HG03064 (cell line): ENCODE measurements around the gene WDR91.

Source experiments
- ATAC-seq: cut with Tn5 transposase; IDR thresholded peaks from one replicate; pipeline ENCODE4 v1.9.1; 2021; ENCODE audit warnings: low read depth; ENCODE audit not compliant: unreplicated experiment

Gene WDR91

DNA sequence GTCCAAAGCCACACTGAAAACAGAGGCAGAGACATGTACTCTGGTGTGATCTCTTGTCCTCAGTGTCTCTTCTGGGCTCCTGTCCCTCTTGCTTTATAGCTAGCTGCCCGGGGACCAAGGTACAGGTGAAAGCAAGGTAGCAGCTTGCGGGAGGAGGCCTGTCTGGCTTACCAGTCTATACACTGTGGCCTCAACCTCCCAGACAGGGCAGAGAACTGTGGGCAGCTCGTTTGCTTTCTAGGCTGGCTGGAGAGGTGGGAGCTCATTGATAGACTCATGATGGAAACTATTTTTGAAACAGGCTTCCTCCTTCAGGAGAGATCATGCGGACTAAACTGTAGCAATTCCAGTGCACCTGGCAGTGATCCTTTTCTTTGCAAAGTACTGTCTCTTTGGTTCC lies 45.5 kb downstream of the WDR91 start:
- ATAC-seq: no peak

DNA sequence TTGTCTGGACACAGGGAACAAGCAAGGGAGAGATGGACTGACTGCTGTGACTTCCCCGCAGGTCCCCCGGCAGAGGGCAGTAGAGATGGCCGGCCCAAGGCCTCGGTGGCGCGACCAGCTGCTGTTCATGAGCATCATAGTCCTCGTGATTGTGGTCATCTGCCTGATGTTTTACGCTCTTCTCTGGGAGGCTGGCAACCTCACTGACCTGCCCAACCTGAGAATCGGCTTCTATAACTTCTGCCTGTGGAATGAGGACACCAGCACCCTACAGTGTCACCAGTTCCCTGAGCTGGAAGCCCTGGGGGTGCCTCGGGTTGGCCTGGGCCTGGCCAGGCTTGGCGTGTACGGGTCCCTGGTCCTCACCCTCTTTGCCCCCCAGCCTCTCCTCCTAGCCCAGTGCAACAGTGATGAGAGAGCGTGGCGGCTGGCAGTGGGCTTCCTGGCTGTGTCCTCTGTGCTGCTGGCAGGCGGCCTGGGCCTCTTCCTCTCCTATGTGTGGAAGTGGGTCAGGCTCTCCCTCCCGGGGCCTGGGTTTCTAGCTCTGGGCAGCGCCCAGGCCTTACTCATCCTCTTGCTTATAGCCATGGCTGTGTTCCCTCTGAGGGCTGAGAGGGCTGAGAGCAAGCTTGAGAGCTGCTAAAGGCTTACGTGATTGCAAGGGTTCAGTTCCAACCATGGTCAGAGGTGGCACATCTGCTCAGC lies 46.8 kb downstream of the WDR91 start:
- ATAC-seq: no peak

GRCh38 chr7:135162382-135163001 lies 48.8 kb downstream of the WDR91 start:
- ATAC-seq: no peak

DNA sequence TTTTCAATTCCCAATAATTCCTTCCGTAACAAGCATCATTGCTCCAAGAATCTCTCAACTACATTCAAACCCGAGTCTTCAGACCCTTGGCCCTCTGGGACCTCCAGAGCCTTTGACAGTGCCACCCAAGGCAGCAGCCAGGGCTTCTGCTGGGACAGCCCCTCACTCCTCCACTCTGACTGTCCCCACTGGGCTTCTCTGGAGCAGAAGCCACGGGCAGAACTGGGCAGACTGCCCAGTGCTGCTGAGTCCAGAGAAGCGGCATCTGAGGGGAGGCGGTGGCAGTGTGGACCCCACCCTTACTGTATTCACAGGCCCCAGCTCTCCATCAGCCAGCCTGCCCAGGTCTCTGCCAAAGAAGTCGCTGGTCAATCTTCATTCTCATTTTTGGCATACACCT lies 49.7 kb downstream of the WDR91 start:
- no peak for ATAC-seq

GRCh38 chr7:135160858-135161653 lies 50.3 kb downstream of the WDR91 start:
- ATAC-seq: no peak

DNA sequence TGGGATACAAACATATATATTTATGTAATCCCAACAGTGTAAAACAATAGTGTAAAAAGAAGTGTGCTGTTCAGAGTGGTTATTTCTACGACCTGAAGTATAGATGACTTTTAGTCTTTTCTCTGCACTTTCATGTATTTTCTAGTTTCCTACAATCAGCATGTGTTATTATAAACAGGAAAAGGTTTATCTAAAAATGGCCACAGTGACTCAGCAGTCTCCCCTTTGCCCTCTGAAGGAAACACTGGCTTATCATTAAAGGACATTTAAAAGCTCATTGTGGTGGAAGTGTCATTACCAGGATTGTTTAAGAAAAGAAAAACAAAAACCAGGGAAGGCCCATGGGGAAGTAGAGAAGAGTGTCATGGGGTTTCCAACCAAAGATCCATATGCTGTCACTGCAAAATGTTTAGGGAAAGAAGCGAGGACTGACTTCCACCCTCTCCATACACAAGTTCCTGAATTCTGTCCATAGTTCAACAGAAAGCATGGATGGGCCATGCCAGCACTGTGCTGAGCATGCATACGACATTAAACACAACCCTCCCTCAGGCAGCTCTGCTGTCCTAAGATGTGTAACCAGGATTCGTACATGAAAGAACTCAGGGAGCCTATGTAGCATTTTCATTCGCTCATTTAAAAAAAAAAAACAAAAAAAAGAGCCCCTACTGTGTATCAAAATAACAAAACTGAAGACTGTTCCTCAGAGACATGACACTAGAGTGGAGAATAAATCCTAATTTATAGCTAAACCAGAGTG lies 51.0 kb downstream of the WDR91 start:
- peak; percentile 50 for ATAC-seq

DNA sequence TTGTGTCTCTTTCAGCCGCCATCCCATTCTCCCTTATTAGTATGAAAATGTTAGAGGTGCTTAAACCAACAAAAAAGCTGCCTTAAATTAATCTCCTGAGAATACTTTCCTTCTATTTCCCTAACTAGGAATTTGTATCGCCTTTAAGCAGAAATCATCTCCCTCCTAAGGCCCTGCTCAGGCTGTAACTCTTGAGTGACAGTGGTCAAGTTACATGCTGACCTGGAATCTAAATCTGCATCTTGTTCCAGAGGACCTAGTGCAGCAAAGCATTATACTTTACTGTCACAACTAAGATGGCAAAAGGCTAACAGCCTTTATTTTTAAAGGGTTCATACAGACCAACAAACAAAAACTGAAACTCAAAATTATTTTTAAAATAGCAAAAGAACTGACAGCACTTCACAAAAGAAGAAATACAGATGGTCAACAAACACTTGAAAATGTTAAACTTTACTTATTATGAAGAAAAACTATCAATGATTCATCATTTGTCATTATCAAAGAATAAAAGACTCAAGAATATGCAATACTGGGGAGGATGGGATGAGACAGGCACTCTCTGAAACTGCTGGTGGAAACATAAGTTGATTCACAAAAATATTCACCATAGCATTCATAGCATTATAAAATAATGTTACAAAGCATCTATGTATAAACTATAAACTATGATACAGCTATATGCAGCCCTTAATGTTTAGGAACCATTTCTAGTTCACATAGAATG lies 51.8 kb downstream of the WDR91 start:
- ATAC-seq: peak; percentile 1

- ATAC-seq: no peak
These were observed 52.5 kb downstream of the WDR91 start for GRCh38 chr7:135158874-135159273.

DNA sequence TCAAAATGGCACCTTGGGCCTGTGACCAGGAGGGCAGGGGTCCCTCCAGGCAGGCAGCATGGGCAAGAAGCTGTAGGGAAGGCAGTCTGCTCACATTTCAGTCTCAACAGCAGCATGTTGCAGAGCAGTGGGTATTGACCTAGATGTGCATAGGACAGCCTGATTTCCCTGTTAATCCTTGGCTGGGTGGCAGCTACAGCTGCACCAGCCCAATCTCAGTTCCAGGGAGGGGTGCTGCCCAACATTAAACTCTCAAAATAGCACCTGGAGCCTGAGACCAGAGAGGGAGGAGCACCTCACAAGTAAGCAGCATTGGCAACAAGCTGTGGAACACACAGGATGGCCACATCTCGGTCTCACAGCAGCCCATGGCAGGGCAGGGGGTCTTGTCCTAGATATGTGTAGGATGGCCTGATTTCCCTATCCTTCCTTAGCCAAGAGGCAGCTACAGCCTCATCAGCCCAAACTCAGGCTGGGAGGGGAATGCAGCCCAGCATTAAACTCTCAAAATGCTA lies 53.1 kb downstream of the WDR91 start:
- ATAC-seq: no peak

- ATAC-seq: no peak
These were observed 55.0 kb downstream of the WDR91 start for GRCh38 chr7:135156290-135156689.

GRCh38 chr7:135154734-135155133 lies 56.6 kb downstream of the WDR91 start:
- ATAC-seq: no peak

GRCh38 chr7:135152442-135152841 lies 58.9 kb downstream of the WDR91 start:
- no peak for ATAC-seq

DNA sequence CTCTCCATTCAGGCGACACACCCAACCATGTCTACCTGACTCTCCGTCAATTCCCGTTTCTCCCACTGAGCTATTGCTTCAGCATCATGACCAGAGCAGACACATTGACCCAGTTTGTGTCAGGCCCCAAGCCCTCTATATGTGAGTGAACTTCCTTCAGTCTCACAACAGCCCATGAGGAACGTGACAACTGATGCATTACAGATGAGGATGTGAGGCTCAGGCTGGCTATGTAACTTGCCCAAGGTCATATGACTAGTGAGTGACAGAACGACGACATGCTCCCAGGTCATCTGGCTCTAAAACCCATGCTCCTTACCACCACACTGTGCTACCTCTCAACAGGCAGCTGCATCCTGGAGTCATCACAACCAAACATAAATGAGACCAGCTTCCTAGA lies 59.8 kb downstream of the WDR91 start:
- ATAC-seq: no peak

DNA sequence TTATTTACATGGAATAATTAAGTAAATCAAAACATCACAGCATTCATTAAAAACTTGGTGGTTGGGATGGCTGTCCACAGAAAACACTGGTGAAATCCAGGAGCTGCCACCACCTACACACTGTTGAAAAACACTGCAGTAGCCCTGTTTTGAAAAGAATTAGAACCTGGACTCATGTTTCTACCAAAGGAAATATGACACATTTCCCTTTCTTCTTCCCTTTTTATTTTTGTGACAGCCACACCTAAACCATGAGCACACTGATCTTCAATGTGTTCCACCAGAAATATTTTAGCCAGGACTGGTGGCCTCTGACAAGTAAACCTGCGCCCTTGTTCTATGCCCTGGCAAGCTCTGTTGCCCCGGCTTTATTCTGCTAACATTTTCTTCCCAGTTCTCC lies 60.2 kb downstream of the WDR91 start:
- no peak for ATAC-seq

- ATAC-seq: no peak
These were observed 61.1 kb downstream of the WDR91 start for GRCh38 chr7:135150072-135150782.

DNA sequence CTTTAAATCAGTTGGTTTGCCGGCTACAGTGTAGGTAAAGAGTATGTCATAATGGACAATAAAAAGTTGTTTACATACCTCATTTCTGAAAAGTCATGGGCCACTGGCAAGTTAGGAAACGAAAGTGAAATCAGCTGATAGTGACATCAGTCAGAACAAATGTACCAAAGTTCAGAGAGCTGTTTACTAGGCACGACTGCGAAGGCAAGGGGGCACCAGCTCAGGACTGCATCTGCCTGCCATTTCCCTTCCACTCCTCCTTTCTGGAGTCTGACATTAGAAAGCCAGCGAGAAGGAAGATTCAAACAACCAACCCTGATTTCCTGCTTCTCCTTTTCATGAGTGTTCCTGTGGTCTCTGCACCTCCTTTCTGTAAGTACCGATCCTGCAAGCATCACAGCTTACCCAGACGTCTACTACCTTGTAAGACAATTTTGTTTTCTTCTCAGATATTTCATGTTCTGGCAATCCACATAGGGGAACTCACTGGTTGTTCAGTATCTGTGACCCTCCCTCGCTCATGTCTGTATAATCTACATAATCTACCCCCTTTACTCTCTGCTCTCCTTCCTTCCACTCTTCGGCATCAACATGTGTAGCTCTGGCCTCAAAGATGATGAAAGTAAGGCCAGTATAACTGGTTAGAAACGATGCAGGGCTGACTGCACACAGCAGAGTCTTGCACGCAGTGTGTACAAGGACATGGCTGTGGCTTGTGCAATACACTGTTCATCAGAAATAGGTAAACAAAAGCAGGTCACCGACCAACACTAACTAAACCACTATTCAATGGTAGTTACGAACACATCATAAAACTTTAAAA lies 63.2 kb downstream of the WDR91 start, which contains the start of gene TMEM140:
Gene TMEM140, plus strand, starts transcription at position 174 of the 823 bp plus-strand sequence. CDS start 16,370 bp downstream, outside the sequence.
- peak; percentile 59 for ATAC-seq

DNA sequence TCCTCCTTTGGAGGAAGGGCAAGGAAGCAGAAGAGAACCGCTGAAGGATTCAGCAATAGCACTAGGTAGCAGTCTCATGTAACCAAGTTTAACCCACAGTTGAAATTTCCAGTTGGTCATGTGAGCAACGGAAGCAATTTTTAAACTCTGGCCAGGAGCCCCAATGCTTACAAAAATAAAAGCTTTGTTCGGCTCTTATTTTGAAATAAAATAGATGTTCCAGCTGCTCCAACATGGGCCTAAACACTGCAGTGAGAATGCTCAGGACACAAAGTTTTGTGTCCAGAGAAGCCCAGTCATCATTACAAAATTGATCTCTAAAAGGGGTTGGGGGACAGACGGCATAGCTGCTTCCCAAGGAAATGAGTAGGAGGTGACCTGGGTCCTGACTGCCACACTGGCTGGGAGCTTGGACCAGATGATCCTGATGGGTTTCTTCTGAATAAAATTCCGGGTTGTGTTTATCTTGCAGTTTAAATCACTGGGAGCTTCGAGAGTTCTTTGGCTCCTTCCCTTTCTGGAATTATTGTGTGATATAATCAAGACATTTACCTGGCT lies 63.9 kb downstream of the WDR91 start:
- no peak for ATAC-seq
